Measurements from ENCODE around the gene HAVCR1.
"Not testable (repeated sequence)": the region's sequence is repeated elsewhere in the genome, so short reads cannot be mapped to it uniquely, and the experiment has no call there.

The HAVCR1 gene

GRCh38 chr5:157059093-157059539 is at the start of gene HAVCR1:
TSS of gene HAVCR1 (minus strand) at chr5:157059116. CDS start at chr5:157057943, 1,173 bp downstream.
- no peak for FAIRE-seq

- no peak for FAIRE-seq
Observed at GRCh38 chr5:157107508-157107907, 48.6 kb upstream of the HAVCR1 start.

GRCh38 chr5:157106630-157107461 is 47.9 kb upstream of the HAVCR1 start:
- no peak for FAIRE-seq

GRCh38 chr5:157100140-157100679 is 41.3 kb upstream of the HAVCR1 start:
- FAIRE-seq: no peak

GRCh38 chr5:157088342-157088990 is 29.6 kb upstream of the HAVCR1 start:
- FAIRE-seq: no peak

GRCh38 chr5:157086751-157087359 is 27.9 kb upstream of the HAVCR1 start:
- FAIRE-seq: no peak

GRCh38 chr5:157085930-157086329 is 27.0 kb upstream of the HAVCR1 start:
- FAIRE-seq: no peak

GRCh38 chr5:157080286-157080685 is 21.4 kb upstream of the HAVCR1 start:
- FAIRE-seq: no peak

GRCh38 chr5:157076558-157076957 is 17.6 kb upstream of the HAVCR1 start:
- FAIRE-seq: no peak

- no peak for FAIRE-seq
Observed at GRCh38 chr5:157072508-157072907, 13.6 kb upstream of the HAVCR1 start.

GRCh38 chr5:157069949-157070348 is 11.0 kb upstream of the HAVCR1 start:
- FAIRE-seq: no peak

GRCh38 chr5:157068785-157069184 is 9.9 kb upstream of the HAVCR1 start:
- FAIRE-seq: no peak

- no peak for FAIRE-seq
Observed at GRCh38 chr5:157068339-157068738, 9.4 kb upstream of the HAVCR1 start.

GRCh38 chr5:157067005-157067404 is 8.1 kb upstream of the HAVCR1 start:
- FAIRE-seq: no peak

GRCh38 chr5:157066080-157066479 is 7.2 kb upstream of the HAVCR1 start:
- FAIRE-seq: no peak

GRCh38 chr5:157063776-157064430 is 5.0 kb upstream of the HAVCR1 start:
- no peak for FAIRE-seq

GRCh38 chr5:157059891-157060290 is 975 bp upstream of the HAVCR1 start:
- no peak for FAIRE-seq

- FAIRE-seq: no peak
Observed at GRCh38 chr5:157057459-157058370, 1.2 kb downstream of the HAVCR1 start.

- FAIRE-seq: not testable (repeated sequence)
Observed at GRCh38 chr5:157056848-157057247, 2.1 kb downstream of the HAVCR1 start.

GRCh38 chr5:157051604-157052245 is 7.2 kb downstream of the HAVCR1 start:
- FAIRE-seq: no peak

GRCh38 chr5:157050050-157050449 is 8.9 kb downstream of the HAVCR1 start:
- no peak for FAIRE-seq
